ENCODE data around the gene ZNF451.
"Not testable (repeated sequence)": the region's sequence is repeated elsewhere in the genome, so short reads cannot be mapped to it uniquely, and the experiment has no call there.

- not testable (repeated sequence) for TF ChIP-seq CTCF (conservative IDR thresholded peaks at IDR 0.05; ENCODE audit: low read depth, low read length); EZH2 (IDR thresholded peaks at IDR 0.05; ENCODE audit: borderline replicate concordance, low read depth, low read length, poor library complexity, severe bottlenecking)
Measured at GRCh38 chr6:57047257-57047585, 42.8 kb upstream of the ZNF451 start.

All from A673 (cell line).